Right atrium auricular region (tissue), 2 donors: Measurements from ENCODE around the gene PRCP. TPM values are rescaled to one million over a fixed set of nuclear protein-coding genes. Genes with fewer than 3 reads are reported as not detected.
"Not testable (repeated sequence)": the region's sequence is repeated elsewhere in the genome, so short reads cannot be mapped to it uniquely, and the experiment has no call there.

Source experiments
- DNase-seq: peaks from one replicate; pipeline ENCODE4 v3.0.0-alpha.2; 2019; ENCODE audit warnings: low spot score
- H3K27ac ChIP-seq, 2 donors: fragments of 200-600 bp; sonication (generic); 1 replicate in 1 of 2; 2 replicates in 1 of 2; pipeline ENCODE4 v1.5.1; 2016 to 2019
- H3K27me3 ChIP-seq, 2 donors: fragments of 200-600 bp; sonication (generic); one replicate each; pipeline versions ENCODE4 v1.5.1 to v1.6.0; 2017 to 2019
- H3K36me3 ChIP-seq: fragments of 200-600 bp; sonication (generic); one replicate; pipeline ENCODE4 v1.5.1; 2016
- H3K4me1 ChIP-seq, 2 donors: fragments of 200-600 bp; sonication (generic); one replicate each; pipeline versions ENCODE4 v1.5.1 to v1.6.0; 2017 to 2019
- H3K4me3 ChIP-seq, 2 donors: fragments of 200-600 bp; sonication (generic); 1 replicate in 1 of 2; 2 replicates in 1 of 2; pipeline ENCODE4 v1.5.1; 2017 to 2019; ENCODE audit warnings: mild to moderate bottlenecking in 1 of 2, moderate library complexity in 1 of 2
- H3K9me3 ChIP-seq, 2 donors: fragments of 200-600 bp; sonication (generic); one replicate each; pipeline ENCODE4 v1.5.1; 2019
- total RNA-seq, 2 donors: library from RNA; depleted of rRNA; stranded (reverse); fragments of >200 nt; gene quantifications; one replicate each; pipeline ENCODE4 v1.1.0, GENCODE V29; 2016
- TF ChIP-seq, protein P1 (sequence below), 2 donors: fragments of 200-600 bp; sonication (generic); IDR thresholded peaks; one replicate each; pipeline ENCODE4 v1.5.1; 2019; ENCODE audit warnings: antibody characterized with exemption in 2 of 2

Gene PRCP
- total RNA-seq = 10 to 100 TPM; 52.5 to 60.1 TPM

- H3K27me3 ChIP-seq = no peaks in the 10 kb centered on the region
- TF ChIP-seq, protein P1, sequence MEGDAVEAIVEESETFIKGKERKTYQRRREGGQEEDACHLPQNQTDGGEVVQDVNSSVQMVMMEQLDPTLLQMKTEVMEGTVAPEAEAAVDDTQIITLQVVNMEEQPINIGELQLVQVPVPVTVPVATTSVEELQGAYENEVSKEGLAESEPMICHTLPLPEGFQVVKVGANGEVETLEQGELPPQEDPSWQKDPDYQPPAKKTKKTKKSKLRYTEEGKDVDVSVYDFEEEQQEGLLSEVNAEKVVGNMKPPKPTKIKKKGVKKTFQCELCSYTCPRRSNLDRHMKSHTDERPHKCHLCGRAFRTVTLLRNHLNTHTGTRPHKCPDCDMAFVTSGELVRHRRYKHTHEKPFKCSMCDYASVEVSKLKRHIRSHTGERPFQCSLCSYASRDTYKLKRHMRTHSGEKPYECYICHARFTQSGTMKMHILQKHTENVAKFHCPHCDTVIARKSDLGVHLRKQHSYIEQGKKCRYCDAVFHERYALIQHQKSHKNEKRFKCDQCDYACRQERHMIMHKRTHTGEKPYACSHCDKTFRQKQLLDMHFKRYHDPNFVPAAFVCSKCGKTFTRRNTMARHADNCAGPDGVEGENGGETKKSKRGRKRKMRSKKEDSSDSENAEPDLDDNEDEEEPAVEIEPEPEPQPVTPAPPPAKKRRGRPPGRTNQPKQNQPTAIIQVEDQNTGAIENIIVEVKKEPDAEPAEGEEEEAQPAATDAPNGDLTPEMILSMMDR (IDR thresholded peaks at IDR 0.05) = peak in 1 of 2 donors; percentile 22
- peaks cover 0 to 30% of the 10 kb centered on the region in 2 donors for H3K4me1 ChIP-seq
- no peaks in the 10 kb centered on the region for H3K36me3 ChIP-seq
- peak within 1 kb of the TSS; percentile 72 to 79 for H3K4me3 ChIP-seq
- peak; percentile 96 for DNase-seq
- peak within 1 kb of the TSS; percentile 92 to 95 for H3K27ac ChIP-seq
- no peaks in the 10 kb centered on the region for H3K9me3 ChIP-seq
These were observed at the start of gene PRCP for GRCh38 chr11:82900277-82901164. PRCP (minus strand) TSS chr11:82900430; CDS start chr11:82900402, 28 bp downstream.

DNA sequence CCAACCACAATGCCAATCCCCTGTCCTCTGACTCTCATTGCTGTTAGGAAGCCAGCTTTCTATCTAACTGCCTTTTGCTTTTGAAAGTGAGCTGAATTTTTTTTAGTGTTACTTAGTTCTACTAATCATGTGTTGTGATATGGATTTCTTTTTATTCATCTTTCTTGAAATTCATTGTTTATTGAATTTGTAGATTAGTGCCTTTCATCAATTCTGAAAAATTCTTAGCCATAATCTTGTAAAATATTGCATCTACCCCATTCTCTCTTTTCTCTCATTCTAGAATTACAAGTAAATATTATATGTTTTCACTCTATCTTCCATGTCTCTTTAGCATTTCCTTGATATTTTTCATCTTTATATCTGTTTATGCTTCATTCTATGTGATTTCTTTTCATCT is 49.1 kb upstream of the PRCP start:
- Histone ChIP-seq H3K27ac (no peak overlapping the region), H3K9me3 (peaks cover 0 to 7% of the 10 kb centered on the region in 2 donors), H3K4me3 (no peak overlapping the region), H3K36me3 (no peaks in the 10 kb centered on the region), H3K27me3 (no peaks in the 10 kb centered on the region), H3K4me1 (no peaks in the 10 kb centered on the region)
- DNase-seq = no peak
- TF ChIP-seq, protein P1 (IDR thresholded peaks at IDR 0.05) = no peak

GRCh38 chr11:82945682-82946081 is 45.5 kb upstream of the PRCP start:
- TF ChIP-seq, protein P1 (IDR thresholded peaks at IDR 0.05) = no peak
- H3K4me1 ChIP-seq = no peaks in the 10 kb centered on the region

GRCh38 chr11:82945041-82945440 is 44.8 kb upstream of the PRCP start:
- H3K36me3 ChIP-seq, H3K9me3 ChIP-seq: not testable (repeated sequence)

More at GRCh38 chr11:82945682-82946081, 45.5 kb upstream of the PRCP start:
- DNase-seq = no peak
- H3K9me3 ChIP-seq = no peaks in the 10 kb centered on the region
- H3K4me3 ChIP-seq = no peak overlapping the region
- no peaks in the 10 kb centered on the region for H3K27me3 ChIP-seq
- H3K27ac ChIP-seq = no peak overlapping the region
- H3K36me3 ChIP-seq = no peaks in the 10 kb centered on the region

GRCh38 chr11:82944198-82944597 is 44.0 kb upstream of the PRCP start:
- Histone ChIP-seq H3K27ac (no peak overlapping the region), H3K4me3 (no peak overlapping the region), H3K9me3 (no peaks in the 10 kb centered on the region), H3K36me3 (no peaks in the 10 kb centered on the region), H3K27me3 (no peaks in the 10 kb centered on the region), H3K4me1 (no peaks in the 10 kb centered on the region)
- TF ChIP-seq, protein P1 (IDR thresholded peaks at IDR 0.05) = no peak
- no peak for DNase-seq

More at GRCh38 chr11:82945041-82945440, 44.8 kb upstream of the PRCP start:
- not testable (repeated sequence) for H3K27me3 ChIP-seq, H3K4me1 ChIP-seq, DNase-seq, H3K4me3 ChIP-seq, H3K27ac ChIP-seq

DNA sequence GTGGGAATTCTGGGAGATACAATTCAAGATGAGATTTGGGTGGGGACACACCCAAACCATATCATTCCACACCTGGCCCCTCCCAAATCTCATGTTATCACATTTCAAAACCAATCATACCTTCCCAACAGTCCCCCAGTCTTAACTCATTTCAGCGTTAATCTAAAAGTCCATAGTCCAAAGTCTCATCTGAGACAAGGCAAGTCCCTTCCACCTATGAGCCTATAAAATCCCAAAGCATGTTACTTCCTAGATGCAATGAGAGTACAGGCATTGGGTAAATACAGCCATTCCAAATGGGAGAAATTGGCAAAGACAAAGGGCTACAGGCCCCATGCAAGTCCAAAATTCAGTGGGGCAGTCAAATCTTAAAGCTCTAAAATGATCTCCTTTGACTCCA is 43.2 kb upstream of the PRCP start:
- DNase-seq, H3K27ac ChIP-seq, H3K9me3 ChIP-seq, H3K4me1 ChIP-seq, H3K36me3 ChIP-seq, H3K27me3 ChIP-seq, H3K4me3 ChIP-seq: not testable (repeated sequence)
